Spleen (tissue), 11 donors: Measurements from ENCODE around the gene RASAL3. TPM values are rescaled to one million over a fixed set of nuclear protein-coding genes. Genes with fewer than 3 reads are reported as not detected.

Source experiments
- DNase-seq: peaks from one replicate; pipeline ENCODE4 v3.0.0-alpha.2; 2020
- H3K27ac ChIP-seq, 8 donors: fragments of 200-600 bp; sonication (generic) in 7 of 8; 1 replicate in 4 of 8; 2 replicates in 4 of 8; pipeline versions ENCODE4 v1.5.0 to v1.8.0; 2016 to 2021; ENCODE audit warnings: inconsistent platforms in 4 of 8, mild to moderate bottlenecking in 4 of 8, moderate library complexity in 1 of 8
- H3K27me3 ChIP-seq, 7 donors: fragments of 200-600 bp; sonication (generic) in 6 of 7; replicated peaks in 1 of 7; 1 replicate in 4 of 7; 2 replicates in 3 of 7; pipeline versions ENCODE4 v1.5.0 to v1.8.0; 2016 to 2021; ENCODE audit warnings: inconsistent platforms in 3 of 7, mild to moderate bottlenecking in 1 of 7
- H3K36me3 ChIP-seq, 6 donors: fragments of 200-600 bp; sonication (generic) in 5 of 6; 1 replicate in 4 of 6; 2 replicates in 2 of 6; pipeline versions ENCODE4 v1.5.0 to v1.8.0; 2016 to 2021; ENCODE audit warnings: inconsistent platforms in 2 of 6
- H3K4me1 ChIP-seq, 6 donors: fragments of 200-600 bp; sonication (generic) in 5 of 6; 1 replicate in 3 of 6; 2 replicates in 3 of 6; pipeline versions ENCODE4 v1.5.0 to v1.8.0; 2016 to 2021; ENCODE audit warnings: inconsistent platforms in 3 of 6
- H3K4me3 ChIP-seq, 8 donors: fragments of 200-600 bp; sonication (generic) in 7 of 8; 1 replicate in 4 of 8; 2 replicates in 4 of 8; pipeline versions ENCODE4 v1.5.0 to v1.8.0; 2016 to 2021; ENCODE audit warnings: inconsistent platforms in 4 of 8, mild to moderate bottlenecking in 4 of 8, moderate library complexity in 2 of 8
- H3K9me3 ChIP-seq, 8 donors: fragments of 200-600 bp; sonication (generic) in 7 of 8; 1 replicate in 4 of 8; 2 replicates in 4 of 8; pipeline versions ENCODE4 v1.5.0 to v1.8.0; 2016 to 2021; ENCODE audit warnings: inconsistent platforms in 4 of 8
- POLR2A ChIP-seq, 3 donors: fragments of 450-650 bp; IDR thresholded peaks; one replicate each; pipeline ENCODE4 v1.5.1; 2017; ENCODE audit warnings: antibody characterized with exemption in 3 of 3, mild to moderate bottlenecking in 1 of 3
- POLR2AphosphoS5 ChIP-seq, 3 donors: sonication (generic); formaldehyde crosslinking; IDR thresholded peaks; one replicate each; pipeline ENCODE4 v1.5.1; 2017; ENCODE audit warnings: antibody characterized with exemption in 3 of 3
- WGBS, 5 donors: extraction: QIAGEN DNeasy Blood & Tissue Kit in 3 of 5; methylation state at CpG; one replicate each; pipeline versions ENCODE4 v1.1.5 to v1.1.7; 2013 to 2018; 5-methylcytosine and 5-hydroxymethylcytosine counted together
- intact Hi-C: fragments of 100-400 bp; cut with DNase I; formaldehyde crosslinking; loops from one replicate; pipeline ENCODE4 v1.15.0; 2023; ENCODE audit warnings: low total_unique reads
- polyA plus RNA-seq, 3 donors: library from polyadenylated mRNA; stranded (reverse); fragments of 200-250 nt; gene quantifications; one replicate each; pipeline ENCODE4 v1.2.1, GENCODE V29; 2013
- total RNA-seq, 7 donors: library from RNA; depleted of rRNA in 3 of 7; stranded (reverse); fragments of >200 nt in 3 of 7; fragmentation: NEBNext Ultra II Directional in 4 of 7; extraction: Animal tissue kit (Norgen Biotek cat#: 25700) in 4 of 7; gene quantifications; one replicate each; pipeline versions ENCODE4 v1.1.0 to v1.2.1, GENCODE V29; 2016 to 2021
- TF ChIP-seq, protein P1 (sequence below), 11 experiments: fragments of 200-600 bp in 7 of 11; fragments of 450-650 bp in 4 of 11; sonication (generic) in 4 of 11; IDR thresholded peaks in 8 of 11; conservative IDR thresholded peaks in 3 of 11; 1 replicate in 7 of 11; 2 replicates in 4 of 11; pipeline versions ENCODE4 v1.4.0 to v1.8.0; 2016 to 2021; ENCODE audit warnings: antibody characterized with exemption in 11 of 11, inconsistent platforms in 4 of 11, mild to moderate bottlenecking in 1 of 11
- donor health status: healthy with polysubstance abuse.
- donor health status: DM: no; HTN: no; CAD: no; lungs with moderate emphysema.
- donor health status: DM: no; HTN: no; CAD: no.
- donor health status: Bipolar disorder and iron deficiency.
- donor health status: healthy.
- donor health status: DM: no; HTN: no; CAD: no.
- donor health status: DM: yes; HTN: yes; CAD: no.

RASAL3 gene
- total and polyA plus RNA-seq, 10 donors: 31.7 to 79.1 (median 62.2) TPM

DNA sequence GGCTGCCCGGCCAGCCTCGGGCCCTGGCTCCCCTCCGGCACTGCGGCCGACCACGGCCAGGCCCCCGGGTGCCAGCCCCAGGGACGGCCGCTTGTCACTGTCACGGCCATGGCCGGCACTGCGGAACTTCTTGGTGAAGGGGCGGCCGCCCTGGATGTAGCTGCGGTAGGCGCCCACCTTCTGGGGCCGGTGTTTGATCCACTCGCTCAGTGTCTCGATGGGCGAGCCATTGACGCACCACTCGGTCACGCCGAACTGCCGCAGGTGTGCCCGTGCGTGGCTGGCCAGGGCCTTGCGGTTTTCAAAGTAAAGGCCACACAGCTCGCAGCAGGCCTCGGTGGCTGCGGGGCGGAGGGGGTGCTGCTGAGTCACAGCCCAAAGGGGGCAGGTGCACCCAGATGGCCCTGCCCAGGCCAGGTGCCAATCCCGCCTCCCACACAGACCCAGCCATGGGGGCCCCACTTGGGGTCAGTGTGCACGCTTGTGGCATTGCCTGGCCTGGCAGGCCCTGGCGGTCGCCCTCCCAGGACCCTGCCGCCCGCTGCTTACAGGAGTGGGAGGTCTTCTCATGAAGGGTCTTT, 39.6 kb downstream of the RASAL3 start:
- no peaks in the 10 kb centered on the region for H3K27me3 ChIP-seq
- TF ChIP-seq POLR2AphosphoS5 (IDR thresholded peaks at IDR 0.05) (no peak), POLR2A (IDR thresholded peaks at IDR 0.05) (no peak)
- H3K36me3 ChIP-seq: peaks cover 5 to 90% (median 67%) of the 10 kb centered on the region in 6 donors
- no peak overlapping the region for H3K4me3 ChIP-seq
- H3K9me3 ChIP-seq: peaks cover 0 to 8% (median 7%) of the 10 kb centered on the region in 8 donors
- no peak for DNase-seq
- 97 to 100% (median 97%) methylated on average over 22 to 38 of the region's 38 CpGs for WGBS, 5 donors
- no peak overlapping the region for H3K27ac ChIP-seq
- intact Hi-C loops: no loop called here
- peaks cover 2 to 33% (median 20%) of the 10 kb centered on the region in 6 donors for H3K4me1 ChIP-seq

DNA sequence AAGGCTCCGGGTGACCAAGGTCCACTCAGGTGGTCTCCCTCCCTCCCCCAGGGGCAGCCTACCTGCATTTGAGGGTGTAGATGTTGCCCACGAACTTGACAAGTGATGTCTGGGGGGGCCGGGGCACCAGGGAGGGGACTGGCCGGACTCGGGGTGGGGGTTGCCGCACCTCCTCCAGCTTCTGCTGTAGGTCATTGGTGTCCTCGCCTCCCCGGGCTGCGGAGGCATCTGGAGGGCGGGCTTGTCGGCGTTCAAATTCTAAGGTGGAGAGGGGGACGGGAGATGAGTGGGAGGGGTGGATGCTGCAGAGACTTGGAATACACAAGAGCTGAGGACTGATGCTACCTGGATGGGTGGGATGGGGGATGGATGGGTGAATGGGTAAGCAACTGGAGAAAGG, 40.2 kb downstream of the RASAL3 start:
- DNase-seq: no peak
- no peak for TF ChIP-seq POLR2AphosphoS5 (IDR thresholded peaks at IDR 0.05)
- intact Hi-C loops: no loop called here
- H3K27ac ChIP-seq: no peak overlapping the region
- H3K27me3 ChIP-seq: no peaks in the 10 kb centered on the region
- H3K9me3 ChIP-seq: peaks cover 0 to 8% (median 7%) of the 10 kb centered on the region in 8 donors
- no peak overlapping the region for H3K4me3 ChIP-seq
- peaks cover 5 to 84% (median 65%) of the 10 kb centered on the region in 6 donors for H3K36me3 ChIP-seq
- WGBS, 5 donors: 97 to 99% (median 98%) methylated on average over 12 to 13 of the region's 13 CpGs
- peaks cover 2 to 33% (median 22%) of the 10 kb centered on the region in 6 donors for H3K4me1 ChIP-seq

DNA sequence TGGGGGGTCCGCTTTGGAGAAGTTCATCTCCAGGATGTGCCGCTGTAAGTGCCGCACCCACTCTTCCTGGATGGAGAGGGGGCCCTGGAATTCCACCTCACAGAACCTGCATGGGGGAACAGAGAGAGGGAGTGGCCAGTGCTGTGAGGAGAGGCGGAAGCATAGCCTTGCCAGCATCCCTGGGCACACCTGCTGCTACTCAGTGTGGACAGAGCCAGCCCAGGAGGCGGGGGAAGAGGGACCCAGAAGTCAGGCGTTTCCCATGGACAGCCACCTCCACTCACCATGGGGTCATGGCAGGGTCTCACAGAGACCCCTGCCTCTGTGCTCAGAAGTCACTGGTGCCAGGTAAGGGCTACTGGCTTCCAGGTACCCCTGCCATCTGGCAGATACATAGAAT, 41.2 kb downstream of the RASAL3 start:
- Histone ChIP-seq H3K36me3 (peaks cover 5 to 74% (median 60%) of the 10 kb centered on the region in 6 donors), H3K4me3 (no peak overlapping the region), H3K4me1 (peaks cover 2 to 27% (median 19%) of the 10 kb centered on the region in 6 donors), H3K27me3 (no peaks in the 10 kb centered on the region), H3K9me3 (peaks cover 0 to 8% (median 7%) of the 10 kb centered on the region in 8 donors), H3K27ac (no peak overlapping the region)
- intact Hi-C loops: no loop called here
- TF ChIP-seq POLR2AphosphoS5 (IDR thresholded peaks at IDR 0.05) (no peak), POLR2A (IDR thresholded peaks at IDR 0.05) (no peak)
- TF ChIP-seq, protein P1, sequence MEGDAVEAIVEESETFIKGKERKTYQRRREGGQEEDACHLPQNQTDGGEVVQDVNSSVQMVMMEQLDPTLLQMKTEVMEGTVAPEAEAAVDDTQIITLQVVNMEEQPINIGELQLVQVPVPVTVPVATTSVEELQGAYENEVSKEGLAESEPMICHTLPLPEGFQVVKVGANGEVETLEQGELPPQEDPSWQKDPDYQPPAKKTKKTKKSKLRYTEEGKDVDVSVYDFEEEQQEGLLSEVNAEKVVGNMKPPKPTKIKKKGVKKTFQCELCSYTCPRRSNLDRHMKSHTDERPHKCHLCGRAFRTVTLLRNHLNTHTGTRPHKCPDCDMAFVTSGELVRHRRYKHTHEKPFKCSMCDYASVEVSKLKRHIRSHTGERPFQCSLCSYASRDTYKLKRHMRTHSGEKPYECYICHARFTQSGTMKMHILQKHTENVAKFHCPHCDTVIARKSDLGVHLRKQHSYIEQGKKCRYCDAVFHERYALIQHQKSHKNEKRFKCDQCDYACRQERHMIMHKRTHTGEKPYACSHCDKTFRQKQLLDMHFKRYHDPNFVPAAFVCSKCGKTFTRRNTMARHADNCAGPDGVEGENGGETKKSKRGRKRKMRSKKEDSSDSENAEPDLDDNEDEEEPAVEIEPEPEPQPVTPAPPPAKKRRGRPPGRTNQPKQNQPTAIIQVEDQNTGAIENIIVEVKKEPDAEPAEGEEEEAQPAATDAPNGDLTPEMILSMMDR (IDR thresholded peaks at IDR 0.05 in 8 of 11, conservative IDR thresholded peaks at IDR 0.05 in 3 of 11): no peak
- WGBS, 5 donors: 96 to 98% (median 98%) methylated on average over 4 to 6 of the region's 6 CpGs
- no peak for DNase-seq

DNA sequence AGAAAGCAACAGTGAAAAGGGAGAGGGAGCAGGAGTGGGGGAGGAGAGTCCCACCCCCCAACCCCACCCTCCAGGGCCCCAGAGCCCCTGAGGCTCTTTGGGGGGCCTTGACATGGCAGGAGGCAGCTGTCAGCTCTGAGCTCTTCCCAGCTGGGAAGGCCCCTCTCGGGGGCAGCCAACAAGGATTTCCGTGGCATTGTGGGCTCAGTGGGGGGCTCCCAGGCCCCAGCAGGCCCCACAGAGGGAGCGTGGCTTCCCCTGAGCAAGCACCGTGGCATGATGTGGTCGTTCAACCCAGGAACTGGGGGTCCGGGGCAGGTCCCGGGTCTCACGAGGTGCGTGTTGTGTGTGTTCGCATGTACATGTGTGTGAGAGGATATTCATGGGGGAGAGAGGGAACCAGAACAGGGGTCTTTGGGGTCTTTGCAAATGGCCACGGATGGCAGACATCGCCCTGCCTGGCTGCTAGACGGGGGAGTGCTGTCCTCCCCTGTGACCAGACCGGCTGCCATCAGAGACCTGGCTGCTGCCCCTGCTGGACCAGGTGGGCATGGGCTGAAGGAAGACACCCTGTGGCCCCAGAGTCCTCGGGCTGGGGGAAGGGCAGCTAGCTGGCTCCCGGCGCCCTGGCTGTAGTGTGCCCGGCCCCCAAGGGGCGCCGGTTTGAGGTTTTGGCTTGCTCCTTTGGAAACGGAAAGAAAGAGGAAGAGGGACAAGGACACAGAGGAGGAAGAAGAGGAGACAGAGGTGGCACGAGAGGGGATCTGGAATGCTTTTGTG, 41.9 kb downstream of the RASAL3 start:
- H3K27me3 ChIP-seq: no peaks in the 10 kb centered on the region
- H3K9me3 ChIP-seq: peaks cover 0 to 8% (median 7%) of the 10 kb centered on the region in 8 donors
- H3K27ac ChIP-seq: no peak overlapping the region
- 76 to 83% (median 80%) methylated on average over 20 to 22 of the region's 22 CpGs for WGBS, 5 donors
- no peak for DNase-seq
- no peak overlapping the region for H3K4me3 ChIP-seq
- TF ChIP-seq, protein P1 (IDR thresholded peaks at IDR 0.05 in 8 of 11, conservative IDR thresholded peaks at IDR 0.05 in 3 of 11): no peak
- TF ChIP-seq POLR2A (IDR thresholded peaks at IDR 0.05): no peak
- no peak for TF ChIP-seq POLR2AphosphoS5 (IDR thresholded peaks at IDR 0.05)
- peaks cover 4 to 27% (median 19%) of the 10 kb centered on the region in 6 donors for H3K4me1 ChIP-seq
- peaks cover 5 to 67% (median 54%) of the 10 kb centered on the region in 6 donors for H3K36me3 ChIP-seq
- intact Hi-C loops: no loop called here
